Gastrocnemius medialis (tissue), 4 donors: ENCODE data around the gene MMEL1. TPM values are rescaled to one million over a fixed set of nuclear protein-coding genes. Genes with fewer than 3 reads are reported as not detected.

Source experiments
- ATAC-seq, 2 donors: fragments of 150-250 bp; one replicate each; pipeline ENCODE4 v1.9.1; 2016
- DNase-seq, 2 donors: peaks; one replicate each; pipeline ENCODE4 v3.0.0-alpha.2; 2019
- H3K27ac ChIP-seq, 4 donors: fragments of 200-600 bp; sonication (generic); 1 replicate in 1 of 4; 2 replicates in 3 of 4; pipeline ENCODE4 v1.5.1; 2016 to 2018; ENCODE audit warnings: mild to moderate bottlenecking in 2 of 4, moderate library complexity in 1 of 4
- H3K27me3 ChIP-seq, 3 donors: fragments of 200-600 bp; sonication (generic) in 2 of 3; 1 replicate in 1 of 3; 2 replicates in 2 of 3; pipeline versions ENCODE4 v1.5.1 to v1.6.0; 2016 to 2019; ENCODE audit warnings: mild to moderate bottlenecking in 1 of 3, moderate library complexity in 1 of 3
- H3K36me3 ChIP-seq, 2 donors: fragments of 200-600 bp; sonication (generic) in 1 of 2; one replicate each; pipeline ENCODE4 v1.5.1; 2017 to 2018
- H3K4me1 ChIP-seq, 2 donors: fragments of 200-600 bp; sonication (generic) in 1 of 2; one replicate each; pipeline ENCODE4 v1.5.1; 2016 to 2017; ENCODE audit warnings: mild to moderate bottlenecking in 2 of 2
- H3K4me3 ChIP-seq, 4 donors: fragments of 200-600 bp; sonication (generic) in 3 of 4; 1 replicate in 1 of 4; 2 replicates in 3 of 4; pipeline ENCODE4 v1.5.1; 2016 to 2019; ENCODE audit warnings: mild to moderate bottlenecking in 2 of 4
- H3K9me3 ChIP-seq, 3 donors: fragments of 200-600 bp; sonication (generic) in 2 of 3; 1 replicate in 1 of 3; 2 replicates in 2 of 3; pipeline ENCODE4 v1.5.1; 2016 to 2019
- POLR2A ChIP-seq, 2 donors: fragments of 450-650 bp; IDR thresholded peaks; one replicate each; pipeline ENCODE4 v1.6.1; 2017; ENCODE audit warnings: antibody characterized with exemption in 2 of 2, mild to moderate bottlenecking in 2 of 2, moderate library complexity in 2 of 2
- in situ Hi-C, 4 donors: fragments of 200-750 bp; cut with MboI; loops; one replicate each; pipeline versions ENCODE4 v1.15.0 to v1.8.0; 2017; ENCODE audit warnings: low sequenced_read_pairs in 4 of 4
- intact Hi-C: fragments of 100-400 bp; cut with DNase I; formaldehyde crosslinking; loops from one replicate; pipeline ENCODE4 v1.15.1; 2023; ENCODE audit warnings: low total_unique reads
- total RNA-seq, 4 donors: library from RNA; depleted of rRNA; stranded (reverse); fragments of >200 nt; gene quantifications; one replicate each; pipeline versions ENCODE4 v1.1.0 to v1.2.3, GENCODE V29; 2016
- TF ChIP-seq, protein P1 (sequence below), 5 experiments: fragments of 450-650 bp in 3 of 5; fragments of 200-600 bp in 2 of 5; sonication (generic) in 2 of 5; IDR thresholded peaks in 4 of 5; conservative IDR thresholded peaks in 1 of 5; 1 replicate in 4 of 5; 2 replicates in 1 of 5; pipeline ENCODE4 v1.5.1; 2016 to 2019; ENCODE audit warnings: antibody characterized with exemption in 5 of 5, mild to moderate bottlenecking in 3 of 5, moderate library complexity in 3 of 5

The MMEL1 gene
- total RNA-seq, 4 donors from 2014 or later, result not detected

- Histone ChIP-seq H3K4me1 (peaks cover 14 to 35% of the 10 kb centered on the region in 2 donors), H3K27ac (peak overlapping the region; percentile 86 to 94 (median 88)), H3K36me3 (no peaks in the 10 kb centered on the region), H3K27me3 (peaks cover 14 to 35% (median 29%) of the 10 kb centered on the region in 3 donors), H3K9me3 (no peaks in the 10 kb centered on the region), H3K4me3 (peak overlapping the region; percentile 53 to 63 (median 56))
- peak in 1 of 2 donors; percentile 13 for TF ChIP-seq POLR2A (IDR thresholded peaks at IDR 0.05)
- TF ChIP-seq, protein P1, sequence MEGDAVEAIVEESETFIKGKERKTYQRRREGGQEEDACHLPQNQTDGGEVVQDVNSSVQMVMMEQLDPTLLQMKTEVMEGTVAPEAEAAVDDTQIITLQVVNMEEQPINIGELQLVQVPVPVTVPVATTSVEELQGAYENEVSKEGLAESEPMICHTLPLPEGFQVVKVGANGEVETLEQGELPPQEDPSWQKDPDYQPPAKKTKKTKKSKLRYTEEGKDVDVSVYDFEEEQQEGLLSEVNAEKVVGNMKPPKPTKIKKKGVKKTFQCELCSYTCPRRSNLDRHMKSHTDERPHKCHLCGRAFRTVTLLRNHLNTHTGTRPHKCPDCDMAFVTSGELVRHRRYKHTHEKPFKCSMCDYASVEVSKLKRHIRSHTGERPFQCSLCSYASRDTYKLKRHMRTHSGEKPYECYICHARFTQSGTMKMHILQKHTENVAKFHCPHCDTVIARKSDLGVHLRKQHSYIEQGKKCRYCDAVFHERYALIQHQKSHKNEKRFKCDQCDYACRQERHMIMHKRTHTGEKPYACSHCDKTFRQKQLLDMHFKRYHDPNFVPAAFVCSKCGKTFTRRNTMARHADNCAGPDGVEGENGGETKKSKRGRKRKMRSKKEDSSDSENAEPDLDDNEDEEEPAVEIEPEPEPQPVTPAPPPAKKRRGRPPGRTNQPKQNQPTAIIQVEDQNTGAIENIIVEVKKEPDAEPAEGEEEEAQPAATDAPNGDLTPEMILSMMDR (IDR thresholded peaks at IDR 0.05 in 4 of 5, conservative IDR thresholded peaks at IDR 0.05 in 1 of 5), result no peak
- intact Hi-C loops (loop anchor here (2.0 to 10.0 kb wide), 3 partner anchors 17 to 349 kb away; no protein-coding TSS in a partner anchor), in situ Hi-C loops (loop anchor here (10.0 to 25.0 kb wide), 2 partner anchors 131 to 334 kb away; partner anchors contain the start of gene PEX10 (in 4 of the 4))
- DNase-seq (peak; percentile 73 to 76), ATAC-seq (peak in 1 of 2 donors; percentile 55)
Measured at GRCh38 chr1:2545754-2546514, 86.9 kb downstream of the MMEL1 start.

GRCh38 chr1:2544875-2545640 lies 87.8 kb downstream of the MMEL1 start:
- in situ Hi-C loops (loop anchor here (10.0 to 25.0 kb wide), 2 partner anchors 130 to 333 kb away; partner anchors contain the start of gene PEX10 (in 4 of the 4)), intact Hi-C loops (loop anchor here (5.0 to 10.0 kb wide), 2 partner anchors 80 to 348 kb away; no protein-coding TSS in a partner anchor)
- DNase-seq (no peak), ATAC-seq (no peak)
- H3K4me1 ChIP-seq, result peaks cover 14 to 35% of the 10 kb centered on the region in 2 donors
- TF ChIP-seq, protein P1 (IDR thresholded peaks at IDR 0.05 in 4 of 5, conservative IDR thresholded peaks at IDR 0.05 in 1 of 5), result no peak
- no peak for TF ChIP-seq POLR2A (IDR thresholded peaks at IDR 0.05)
- peak overlapping the region; percentile 54 to 87 (median 68) for H3K27ac ChIP-seq
- H3K36me3 ChIP-seq, result no peaks in the 10 kb centered on the region
- no peak overlapping the region for H3K4me3 ChIP-seq
- no peaks in the 10 kb centered on the region for H3K9me3 ChIP-seq
- H3K27me3 ChIP-seq, result peaks cover 17 to 37% (median 37%) of the 10 kb centered on the region in 3 donors

GRCh38 chr1:2544093-2544874 lies 88.5 kb downstream of the MMEL1 start:
- peaks cover 12 to 35% of the 10 kb centered on the region in 2 donors for H3K4me1 ChIP-seq

More at GRCh38 chr1:2544093-2544874, 88.5 kb downstream of the MMEL1 start:
- peak overlapping the region in 1 of 4 donors; percentile 87 for H3K27ac ChIP-seq
- no peaks in the 10 kb centered on the region for H3K9me3 ChIP-seq
- TF ChIP-seq POLR2A (IDR thresholded peaks at IDR 0.05), result no peak
- TF ChIP-seq, protein P1 (IDR thresholded peaks at IDR 0.05 in 4 of 5, conservative IDR thresholded peaks at IDR 0.05 in 1 of 5), result no peak
- in situ Hi-C loops, result loop anchor here (10.0 to 25.0 kb wide), 2 partner anchors 129 to 332 kb away; partner anchors contain the start of gene PEX10 (in 4 of the 4)
- DNase-seq (no peak), ATAC-seq (no peak)
- intact Hi-C loops, result loop anchor here (10.0 kb wide), 1 partner anchor 79 kb away; no protein-coding TSS in a partner anchor
- H3K36me3 ChIP-seq, result no peaks in the 10 kb centered on the region
- peaks cover 17 to 41% (median 37%) of the 10 kb centered on the region in 3 donors for H3K27me3 ChIP-seq
- H3K4me3 ChIP-seq, result no peak overlapping the region
